Gastrocnemius medialis (tissue), 4 donors: ENCODE data around the gene ANKRD9.

Source experiments
- POLR2A ChIP-seq, 2 donors: fragments of 450-650 bp; IDR thresholded peaks; one replicate each; pipeline ENCODE4 v1.6.1; 2017; ENCODE audit warnings: antibody characterized with exemption in 2 of 2, mild to moderate bottlenecking in 2 of 2, moderate library complexity in 2 of 2
- TF ChIP-seq, protein P1 (sequence below), 5 experiments: fragments of 450-650 bp in 3 of 5; fragments of 200-600 bp in 2 of 5; sonication (generic) in 2 of 5; IDR thresholded peaks in 4 of 5; conservative IDR thresholded peaks in 1 of 5; 1 replicate in 4 of 5; 2 replicates in 1 of 5; pipeline ENCODE4 v1.5.1; 2016 to 2019; ENCODE audit warnings: antibody characterized with exemption in 5 of 5, mild to moderate bottlenecking in 3 of 5, moderate library complexity in 3 of 5

- TF ChIP-seq, protein P1, sequence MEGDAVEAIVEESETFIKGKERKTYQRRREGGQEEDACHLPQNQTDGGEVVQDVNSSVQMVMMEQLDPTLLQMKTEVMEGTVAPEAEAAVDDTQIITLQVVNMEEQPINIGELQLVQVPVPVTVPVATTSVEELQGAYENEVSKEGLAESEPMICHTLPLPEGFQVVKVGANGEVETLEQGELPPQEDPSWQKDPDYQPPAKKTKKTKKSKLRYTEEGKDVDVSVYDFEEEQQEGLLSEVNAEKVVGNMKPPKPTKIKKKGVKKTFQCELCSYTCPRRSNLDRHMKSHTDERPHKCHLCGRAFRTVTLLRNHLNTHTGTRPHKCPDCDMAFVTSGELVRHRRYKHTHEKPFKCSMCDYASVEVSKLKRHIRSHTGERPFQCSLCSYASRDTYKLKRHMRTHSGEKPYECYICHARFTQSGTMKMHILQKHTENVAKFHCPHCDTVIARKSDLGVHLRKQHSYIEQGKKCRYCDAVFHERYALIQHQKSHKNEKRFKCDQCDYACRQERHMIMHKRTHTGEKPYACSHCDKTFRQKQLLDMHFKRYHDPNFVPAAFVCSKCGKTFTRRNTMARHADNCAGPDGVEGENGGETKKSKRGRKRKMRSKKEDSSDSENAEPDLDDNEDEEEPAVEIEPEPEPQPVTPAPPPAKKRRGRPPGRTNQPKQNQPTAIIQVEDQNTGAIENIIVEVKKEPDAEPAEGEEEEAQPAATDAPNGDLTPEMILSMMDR (IDR thresholded peaks at IDR 0.05 in 4 of 5, conservative IDR thresholded peaks at IDR 0.05 in 1 of 5) = no peak
- TF ChIP-seq POLR2A (IDR thresholded peaks at IDR 0.05) = no peak
Observed at GRCh38 chr14:102485693-102486512, 23.7 kb downstream of the ANKRD9 start.
